CD1c-positive myeloid dendritic cell (primary cell): ENCODE data around the gene GABBR2.

Source experiments
- DNase-seq: peaks from one replicate; pipeline ENCODE4 v3.0.0-alpha.2; 2016; ENCODE audit errors: extremely low spot score

GABBR2 gene

DNA sequence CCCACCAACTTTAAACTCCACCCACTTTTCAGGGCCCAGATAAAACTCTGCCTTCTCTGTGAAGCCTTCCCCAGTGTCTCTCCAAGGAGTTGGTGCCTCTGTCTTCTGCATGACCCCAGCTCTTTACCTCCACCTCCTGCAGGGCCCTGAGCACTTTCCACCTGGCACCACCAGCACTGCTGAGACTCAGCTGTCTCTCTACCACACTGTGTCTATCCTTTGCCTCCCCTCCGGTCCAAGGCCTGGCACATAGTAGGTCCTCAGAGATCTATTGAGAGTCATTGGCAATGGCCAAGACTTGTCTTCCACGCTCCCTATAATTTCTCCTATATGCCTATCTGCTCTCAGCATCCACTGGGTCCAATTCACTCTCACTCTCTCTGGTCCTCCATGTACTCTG is 12.9 kb upstream of the GABBR2 start:
- DNase-seq = no peak

DNA sequence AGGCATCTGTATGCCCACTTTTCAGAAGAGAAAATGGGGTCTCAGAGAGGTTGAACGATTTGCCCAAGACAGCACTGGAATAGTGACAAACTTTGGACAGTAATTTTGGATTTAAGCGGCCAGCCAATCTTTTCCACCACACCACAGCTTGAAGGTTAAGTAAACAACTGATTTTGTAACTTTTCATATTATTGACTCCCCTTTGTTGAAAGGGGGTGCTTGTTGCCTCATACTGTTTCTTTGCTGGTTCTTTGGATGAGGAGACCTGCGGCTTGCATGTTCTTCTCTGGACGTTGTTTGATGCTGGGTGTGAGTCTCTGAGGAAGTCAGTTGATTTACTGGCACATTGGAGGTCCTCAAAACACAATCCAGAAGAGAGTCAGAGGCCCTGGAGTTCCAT is 11.7 kb upstream of the GABBR2 start:
- DNase-seq = no peak

DNA sequence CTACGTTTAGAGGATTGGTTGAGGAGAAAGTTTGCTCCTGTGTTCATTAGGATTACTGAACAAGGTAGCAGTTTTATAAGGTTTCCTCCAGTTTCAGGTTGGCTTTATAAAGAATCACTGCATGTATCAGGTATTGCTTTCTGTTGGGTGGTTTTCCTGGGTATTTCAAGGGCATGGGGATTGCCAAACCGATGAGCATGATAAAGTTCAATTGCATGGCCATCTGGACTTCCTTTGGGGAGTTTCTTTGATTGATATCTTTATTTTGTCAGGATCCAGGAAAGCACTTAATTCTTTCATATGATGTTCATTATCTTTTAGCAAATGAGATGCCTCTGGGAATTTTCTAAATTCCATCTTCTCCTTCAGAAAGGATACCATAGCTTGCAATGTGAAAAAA is 10.3 kb upstream of the GABBR2 start:
- DNase-seq = no peak

DNA sequence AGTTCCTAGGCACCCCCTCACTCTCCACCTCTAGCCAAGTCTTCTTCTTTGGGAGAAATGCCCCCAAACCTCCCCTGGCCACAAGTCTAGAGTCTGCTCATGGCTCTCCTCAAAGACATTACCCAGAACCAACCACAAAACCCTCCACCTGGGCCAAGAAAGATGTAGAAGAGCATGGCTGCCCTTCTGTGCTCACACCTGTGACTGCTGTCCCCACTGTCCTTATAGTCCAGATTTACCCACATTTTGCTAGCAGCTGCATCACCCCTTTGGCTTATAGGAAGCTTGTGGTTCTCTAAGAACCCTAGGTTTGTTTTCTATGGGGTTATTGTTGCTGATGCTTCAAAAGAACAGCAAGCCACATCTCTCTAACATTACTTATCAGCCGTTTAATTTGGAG is 6.1 kb upstream of the GABBR2 start:
- no peak for DNase-seq

DNA sequence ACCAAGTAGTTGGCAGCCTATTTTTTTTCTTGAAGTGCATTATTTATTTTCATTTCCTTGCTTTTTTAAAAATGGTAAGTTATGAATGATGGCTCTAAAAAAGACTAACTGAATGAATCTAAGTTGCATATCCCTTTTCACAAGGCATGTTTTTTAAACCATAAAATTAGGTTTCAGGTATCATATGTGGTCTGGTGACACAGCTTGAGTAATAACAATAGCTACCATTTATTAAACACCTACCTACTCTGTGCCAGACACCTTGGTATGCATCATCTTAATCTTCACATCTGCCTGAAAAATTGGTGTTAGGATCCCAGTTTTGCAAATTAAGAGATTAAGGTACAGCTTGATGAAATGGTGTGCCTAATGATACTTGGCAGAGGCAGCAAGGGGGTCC is 4.3 kb upstream of the GABBR2 start:
- DNase-seq = no peak

DNA sequence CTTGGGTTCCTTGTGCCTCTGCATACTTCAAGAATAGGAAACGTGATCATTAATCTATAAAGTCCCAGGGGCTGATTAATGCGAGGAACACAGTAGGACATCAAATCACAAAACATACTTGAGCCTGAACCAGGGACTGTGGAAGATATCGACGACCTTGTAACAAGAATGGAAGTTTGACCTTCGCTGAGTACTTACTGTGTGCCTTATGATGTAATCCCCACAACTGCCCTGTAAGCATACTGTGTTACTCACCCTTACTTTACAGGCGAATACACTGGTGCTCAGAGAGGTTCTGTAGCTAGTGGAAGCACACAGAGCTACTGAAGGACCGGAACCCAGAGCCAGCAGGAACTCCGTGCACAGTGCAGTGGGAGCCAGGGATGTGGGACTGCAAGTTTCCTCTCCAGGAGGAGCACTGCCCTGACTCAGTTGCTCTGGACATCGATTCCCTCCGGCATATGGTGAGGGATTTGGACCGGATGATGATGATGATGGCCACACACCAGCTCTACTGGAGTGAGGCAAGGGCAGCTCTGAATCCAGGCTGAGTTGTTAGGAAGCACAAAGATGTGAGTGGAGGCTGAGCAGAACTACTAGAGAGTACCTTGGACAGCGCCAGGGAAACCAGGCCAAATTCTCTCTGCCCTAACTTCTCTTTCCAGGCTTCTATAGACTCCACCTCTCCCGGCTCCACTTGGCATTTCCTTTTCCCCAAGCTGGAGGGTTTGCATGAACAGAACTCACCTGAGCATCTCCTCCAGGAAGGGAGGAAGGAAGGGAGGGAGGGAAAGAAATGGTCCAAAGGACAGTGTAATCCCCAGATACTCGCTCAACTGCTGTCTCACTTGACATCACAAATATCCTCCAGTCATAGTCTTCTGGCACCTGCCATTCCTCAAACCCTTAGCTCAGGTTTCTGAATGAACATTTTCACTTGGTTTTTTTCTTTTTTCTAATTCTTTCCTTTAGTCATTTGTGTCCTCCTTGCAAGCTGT is 1.5 kb upstream of the GABBR2 start:
- DNase-seq = peak; percentile 3

DNA sequence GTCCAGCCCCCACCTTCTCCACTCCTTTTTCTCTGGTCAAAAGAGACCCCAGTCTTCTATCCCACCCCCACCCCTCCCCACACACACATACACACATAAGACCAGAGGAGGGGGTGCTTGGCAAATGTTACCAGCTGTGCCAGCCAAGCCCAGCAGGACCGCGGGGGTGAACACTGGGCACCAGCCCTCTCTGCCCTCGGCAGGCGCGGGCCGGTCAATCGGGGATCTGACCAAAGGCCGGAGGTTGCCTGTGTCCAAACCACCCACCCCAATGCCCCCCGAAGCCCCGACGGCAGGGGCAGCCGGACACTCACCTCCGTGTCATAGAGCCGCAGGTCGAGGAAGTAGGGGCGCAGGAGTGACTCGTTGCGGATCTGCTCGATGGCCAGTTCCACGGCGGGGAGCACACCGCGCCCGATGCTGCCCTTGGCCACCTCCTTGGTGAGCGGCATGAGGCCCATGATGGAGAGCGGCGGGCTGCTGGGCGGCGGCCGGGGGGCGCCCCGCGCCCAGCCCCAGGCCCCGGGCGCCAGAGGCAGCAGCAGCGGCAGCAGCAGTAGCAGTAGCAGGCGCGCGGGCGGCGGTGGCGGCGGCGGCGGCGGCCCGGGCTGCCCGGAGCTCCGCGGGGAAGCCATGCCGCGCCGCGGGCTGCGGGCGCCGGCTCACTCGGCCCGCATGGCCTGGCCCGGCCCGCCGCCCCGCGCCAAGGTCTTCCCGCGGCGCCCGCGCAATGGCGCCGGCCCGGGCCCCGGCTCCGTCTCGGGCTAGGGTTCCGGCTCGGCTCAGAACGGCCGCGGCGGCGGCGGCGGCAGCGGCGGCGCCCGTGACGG is 417 bp downstream of the GABBR2 start:
- DNase-seq = no peak

DNA sequence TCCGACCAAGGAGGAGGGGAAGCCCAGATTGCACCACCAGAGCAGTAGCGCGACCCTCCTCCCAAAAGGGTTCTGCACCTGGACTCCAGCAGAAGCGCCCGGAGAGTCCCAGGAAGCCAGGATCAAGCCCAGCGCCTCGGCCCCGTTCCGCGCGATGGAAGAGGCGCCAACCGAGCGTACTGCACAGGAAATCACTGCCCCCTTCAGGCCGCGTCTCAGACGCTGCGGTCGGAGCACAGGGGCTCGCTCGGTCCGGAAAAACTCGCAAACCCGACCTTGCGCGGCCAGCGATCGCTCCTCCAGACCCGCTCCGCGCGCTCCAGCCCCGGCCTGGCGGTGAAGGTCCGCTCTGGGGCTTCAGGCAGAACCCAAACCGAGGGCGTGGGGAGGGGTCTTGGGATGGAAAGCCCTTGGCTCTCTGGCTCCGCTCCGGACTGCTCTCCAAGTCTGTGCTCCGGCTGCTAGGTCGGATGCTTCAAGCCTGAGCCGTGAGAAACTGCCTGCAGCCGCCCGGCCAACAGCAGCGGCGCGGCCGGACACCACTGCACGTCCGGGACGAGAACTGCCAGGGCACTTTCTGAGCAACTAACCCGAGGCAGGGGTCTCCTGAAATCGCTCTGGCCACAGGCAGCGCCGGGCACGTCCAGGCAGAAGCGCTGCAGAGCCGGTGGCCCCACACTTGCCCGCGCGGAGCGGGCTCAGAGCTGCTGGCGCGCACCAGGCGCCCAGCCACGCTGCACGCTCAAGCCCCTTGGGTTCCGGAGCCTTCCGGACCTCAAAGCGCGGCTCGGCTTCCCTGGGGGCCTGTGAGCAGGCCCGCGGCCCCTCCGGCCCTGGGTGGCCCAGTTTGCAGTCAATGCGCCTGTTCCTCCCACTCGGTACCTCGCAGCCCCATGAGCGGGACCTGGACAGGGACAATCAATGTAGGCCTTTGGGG is 1.3 kb downstream of the GABBR2 start:
- peak; percentile 19 for DNase-seq

DNA sequence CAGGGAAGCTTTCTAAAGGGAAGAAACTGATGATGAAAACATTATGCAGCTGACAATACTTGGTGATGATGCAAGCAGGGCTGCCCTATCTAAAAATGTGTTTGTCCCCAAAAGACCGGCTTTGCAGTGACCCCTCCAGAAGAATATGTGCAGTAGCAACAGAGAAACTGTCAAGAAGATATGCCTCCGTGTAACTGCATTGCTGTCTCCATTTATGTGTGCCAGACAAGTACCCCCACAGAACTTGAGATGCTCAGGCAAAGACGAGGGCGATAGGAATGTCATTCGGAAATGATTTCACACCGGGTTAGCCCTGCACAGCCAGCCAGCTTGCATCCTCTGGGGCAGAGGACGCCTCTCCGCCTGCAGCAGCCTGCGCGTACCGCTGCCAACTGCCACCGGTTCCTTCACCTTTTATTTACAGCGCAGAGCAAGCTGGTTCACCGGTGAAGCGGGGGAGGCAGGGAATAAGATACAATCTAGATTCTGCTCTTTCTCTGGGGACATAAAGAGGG is 2.0 kb downstream of the GABBR2 start:
- DNase-seq = no peak

DNA sequence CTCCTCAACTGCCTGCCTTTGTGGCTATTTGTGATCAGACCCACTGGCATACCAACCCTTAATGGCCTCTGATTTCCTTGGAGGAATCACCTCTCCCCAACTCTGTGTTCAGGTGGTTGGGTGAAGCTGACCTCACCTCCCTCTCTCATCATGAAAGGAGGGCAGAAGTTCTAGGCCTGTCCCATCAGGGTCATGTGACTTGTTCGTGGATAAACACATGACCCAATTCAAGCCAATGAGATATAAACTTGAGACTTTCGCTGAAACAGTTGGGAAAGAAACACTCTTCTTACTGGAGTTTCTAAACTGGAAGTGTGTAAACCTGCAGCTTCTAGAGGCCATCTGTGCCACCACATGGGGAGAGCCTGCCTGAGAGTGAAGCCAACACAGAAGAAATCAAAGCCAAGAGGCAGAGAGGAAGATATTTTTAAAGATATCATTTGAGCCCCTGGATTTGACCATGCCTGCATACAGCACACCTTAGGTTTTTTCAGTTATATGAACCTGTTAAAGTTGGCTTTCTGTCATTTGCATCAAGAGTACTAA is 5.8 kb downstream of the GABBR2 start:
- DNase-seq = no peak

DNA sequence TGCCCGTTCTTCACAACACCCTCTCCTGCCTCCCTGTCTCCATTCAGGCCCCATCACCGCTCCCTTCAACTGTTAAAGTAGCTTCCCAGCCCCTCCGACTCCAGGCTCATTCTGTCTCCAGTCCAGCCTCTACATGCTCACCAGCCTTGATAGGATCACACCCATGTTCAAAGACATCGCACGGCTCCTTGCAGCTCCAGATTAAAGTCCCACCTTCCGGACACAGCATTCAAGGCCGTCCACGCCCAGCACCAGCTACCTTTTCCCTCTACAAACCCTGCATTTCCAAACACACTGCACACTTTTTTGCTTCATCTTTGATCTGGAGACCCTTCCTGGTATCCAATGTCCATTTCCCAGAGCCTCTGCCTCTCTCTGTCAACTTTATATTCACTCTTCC is 6.4 kb downstream of the GABBR2 start:
- no peak for DNase-seq

DNA sequence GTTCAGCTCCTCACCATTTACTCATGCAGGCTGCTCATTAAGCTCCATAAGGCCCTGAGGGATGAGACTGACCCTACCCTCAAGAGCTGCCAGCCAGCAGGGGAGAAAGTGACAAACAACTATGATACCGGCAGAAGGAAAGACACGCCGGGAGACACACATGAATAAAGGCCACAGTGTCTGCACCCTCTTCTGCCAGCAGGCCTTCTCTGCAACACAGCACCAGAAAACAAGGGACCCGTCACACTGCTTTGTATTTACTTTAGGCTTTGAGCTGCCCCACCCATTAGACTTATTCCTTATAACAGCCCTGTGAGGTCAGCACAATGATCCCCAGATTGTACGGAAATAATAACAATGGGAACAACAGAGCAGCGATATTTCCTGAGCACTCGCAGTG is 7.2 kb downstream of the GABBR2 start:
- DNase-seq = no peak

DNA sequence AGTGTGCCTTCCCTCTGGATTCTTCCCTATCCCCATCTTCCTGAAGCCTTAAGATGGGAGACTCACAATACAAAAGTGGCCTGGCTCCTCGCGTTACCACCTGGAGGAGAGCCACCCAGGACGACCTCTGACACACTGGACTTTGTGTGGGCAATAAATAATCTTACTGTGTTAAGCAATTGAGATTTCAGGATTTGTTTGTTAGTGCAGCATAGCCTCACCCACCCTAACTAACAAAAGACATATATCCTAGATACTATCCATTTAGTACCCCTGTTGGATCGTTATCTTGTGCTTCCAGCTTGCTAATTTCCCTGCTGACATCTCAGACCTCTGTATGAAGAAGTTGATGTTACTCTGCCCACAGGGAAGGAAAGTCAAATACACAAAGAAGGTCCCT is 7.9 kb downstream of the GABBR2 start:
- DNase-seq = no peak

DNA sequence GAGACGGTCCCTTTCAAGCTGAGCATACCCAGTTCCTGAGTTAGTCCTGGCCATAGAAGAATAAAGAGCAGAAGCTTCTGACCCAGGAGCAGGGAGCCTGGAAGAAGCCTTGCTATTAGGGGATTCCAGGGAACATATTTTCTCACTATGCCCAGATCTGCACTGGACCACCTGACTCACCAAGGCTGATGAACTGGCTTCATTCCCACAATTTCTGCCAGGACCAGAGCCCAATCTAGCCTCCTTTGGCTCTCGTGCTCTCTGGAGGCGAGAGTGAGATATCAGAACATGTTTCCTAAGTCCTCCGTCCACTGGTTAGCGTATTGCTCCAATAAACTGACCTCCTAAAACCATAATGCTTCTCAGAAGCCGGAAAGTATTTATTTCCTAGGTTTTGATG is 9.9 kb downstream of the GABBR2 start:
- no peak for DNase-seq

DNA sequence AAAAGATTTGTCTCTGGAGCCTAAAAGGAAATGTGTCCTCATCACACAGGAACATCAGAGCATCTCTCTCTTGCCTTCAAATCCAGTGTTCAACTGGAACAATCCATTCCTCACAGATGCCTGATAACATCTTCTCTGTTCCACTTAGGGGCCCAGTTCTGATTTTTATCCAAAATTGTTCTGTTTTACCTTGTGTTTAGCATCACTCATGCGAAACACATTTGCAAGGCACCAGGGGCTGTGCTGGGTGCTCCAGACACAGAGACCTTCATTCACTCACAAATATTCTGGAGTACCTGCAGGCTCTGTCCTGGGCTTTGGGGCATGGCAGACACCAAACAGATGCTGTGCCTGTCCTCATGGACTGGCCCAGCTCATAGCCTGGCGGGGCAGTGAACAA is 13.8 kb downstream of the GABBR2 start:
- DNase-seq = no peak

DNA sequence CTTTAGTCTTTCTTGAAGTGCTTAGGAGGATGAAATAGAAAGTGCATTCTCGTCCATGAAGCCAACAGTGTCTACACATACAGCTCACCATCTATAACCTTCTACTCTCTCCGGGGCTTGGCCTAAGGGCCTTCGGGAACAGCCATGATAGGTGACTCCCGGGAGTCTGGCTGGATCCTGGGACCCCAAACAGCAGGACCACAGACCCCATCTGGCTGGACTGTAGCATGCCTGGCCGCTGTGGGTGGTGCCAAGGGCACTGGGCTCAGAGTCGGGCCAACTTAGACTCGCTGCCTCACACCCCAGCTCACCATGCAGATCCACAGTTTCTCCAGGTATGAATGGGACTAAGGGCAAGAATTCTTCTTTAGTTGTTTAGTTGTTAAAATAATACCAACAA is 16.3 kb downstream of the GABBR2 start:
- DNase-seq = no peak

DNA sequence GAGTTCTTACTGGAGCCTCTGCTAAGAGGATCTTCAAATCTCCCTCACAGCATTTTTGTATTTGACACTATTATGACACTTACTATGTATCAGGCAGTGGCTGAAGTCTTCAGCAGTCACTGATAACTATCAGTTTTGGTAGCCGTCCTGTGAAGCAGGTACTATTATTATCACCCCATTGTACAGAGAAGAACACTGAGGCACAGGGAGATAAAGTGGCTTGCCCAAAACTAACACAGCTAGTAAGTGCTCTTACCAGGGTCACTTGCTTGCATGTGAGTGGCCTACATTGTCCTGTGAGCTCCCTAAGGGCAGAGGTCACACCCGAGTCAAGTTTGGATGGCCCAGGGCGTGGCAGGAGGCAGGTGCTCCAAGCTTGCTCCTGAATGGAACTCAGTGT is 16.8 kb downstream of the GABBR2 start:
- no peak for DNase-seq

DNA sequence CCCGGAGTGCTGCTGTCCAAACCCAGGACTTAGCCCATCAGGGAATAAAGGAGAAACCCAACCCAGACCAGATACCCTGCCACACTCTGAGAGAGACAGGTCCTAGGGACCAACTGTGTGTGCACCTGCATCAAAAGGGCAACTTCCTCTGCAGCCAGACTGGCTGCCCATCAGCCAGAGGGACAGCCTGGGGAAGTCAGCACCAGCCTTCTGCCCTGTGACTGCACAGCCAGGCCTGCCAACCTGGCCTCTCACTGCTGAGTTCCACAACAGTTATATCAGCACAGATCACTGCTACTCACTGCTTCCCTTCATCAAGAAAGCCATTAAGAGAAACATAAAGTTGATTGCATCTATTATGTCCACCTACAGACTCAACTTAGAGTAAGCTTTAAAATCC is 18.0 kb downstream of the GABBR2 start:
- no peak for DNase-seq

DNA sequence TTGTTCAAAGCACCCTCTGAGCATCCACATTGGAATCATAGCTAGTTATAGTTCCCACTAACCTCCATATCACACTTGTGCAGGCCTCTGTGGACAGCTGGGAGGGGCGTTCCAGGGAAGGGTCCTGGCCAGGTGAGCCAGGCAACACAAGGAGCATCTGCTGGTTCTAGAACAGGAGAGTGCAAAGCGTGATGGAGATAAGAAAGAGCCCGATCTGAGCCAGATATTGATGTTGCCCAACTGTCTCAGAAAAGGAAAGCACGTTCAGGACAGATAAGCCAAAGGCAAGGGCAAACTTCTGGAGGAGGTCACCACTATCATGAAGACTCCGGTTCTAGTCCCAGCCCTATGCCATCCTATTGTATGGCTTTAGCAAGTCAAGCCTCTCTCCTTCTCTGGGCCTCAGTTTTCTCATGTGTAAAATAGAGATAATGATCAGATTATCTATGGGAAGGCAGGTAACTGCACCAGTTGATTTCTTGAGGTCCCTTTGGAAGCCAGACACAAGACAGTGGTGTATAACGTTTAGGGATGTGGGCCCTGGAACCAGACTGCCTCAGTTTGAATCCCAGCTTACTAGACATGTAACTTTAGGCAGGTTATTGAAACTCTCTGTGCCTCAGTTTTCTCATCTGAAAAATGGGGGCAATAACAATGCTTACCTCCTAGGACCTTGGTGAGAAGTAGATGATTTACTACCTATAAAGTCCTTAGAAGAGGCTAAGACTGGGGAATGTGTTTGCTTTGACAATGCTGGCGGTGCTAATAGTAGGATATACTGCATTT is 19.8 kb downstream of the GABBR2 start:
- DNase-seq = no peak

DNA sequence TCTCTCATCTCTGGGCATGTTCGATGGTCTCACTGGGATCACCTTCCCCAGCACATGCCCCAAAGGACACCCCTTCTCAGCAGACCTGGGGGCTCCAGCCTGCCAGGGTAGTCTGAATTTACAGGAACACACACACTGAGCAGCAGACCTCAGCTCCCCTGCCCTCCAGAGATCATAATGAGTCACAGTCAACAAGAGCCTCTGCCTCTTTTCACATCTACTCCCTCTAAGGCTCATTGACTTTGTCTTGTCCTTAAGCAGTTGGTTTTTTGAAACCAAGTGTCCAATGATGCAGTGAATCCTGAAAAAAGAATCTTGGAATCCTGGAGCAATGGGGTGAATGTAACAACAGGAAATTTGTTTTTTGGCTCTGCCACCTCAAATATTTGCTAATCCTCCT is 20.8 kb downstream of the GABBR2 start:
- no peak for DNase-seq
